CD4-positive, alpha-beta T cell treated with Interleukin-4 for 1 hour (primary cell): ENCODE data around the gene PCDHGA6.
"Not testable (repeated sequence)": the region's sequence is repeated elsewhere in the genome, so short reads cannot be mapped to it uniquely, and the experiment has no call there.

Experiments
- DNase-seq, 2 donors: peaks; one replicate each; pipeline ENCODE4 v3.0.0-alpha.2; 2020 to 2022

Gene PCDHGA6

DNA sequence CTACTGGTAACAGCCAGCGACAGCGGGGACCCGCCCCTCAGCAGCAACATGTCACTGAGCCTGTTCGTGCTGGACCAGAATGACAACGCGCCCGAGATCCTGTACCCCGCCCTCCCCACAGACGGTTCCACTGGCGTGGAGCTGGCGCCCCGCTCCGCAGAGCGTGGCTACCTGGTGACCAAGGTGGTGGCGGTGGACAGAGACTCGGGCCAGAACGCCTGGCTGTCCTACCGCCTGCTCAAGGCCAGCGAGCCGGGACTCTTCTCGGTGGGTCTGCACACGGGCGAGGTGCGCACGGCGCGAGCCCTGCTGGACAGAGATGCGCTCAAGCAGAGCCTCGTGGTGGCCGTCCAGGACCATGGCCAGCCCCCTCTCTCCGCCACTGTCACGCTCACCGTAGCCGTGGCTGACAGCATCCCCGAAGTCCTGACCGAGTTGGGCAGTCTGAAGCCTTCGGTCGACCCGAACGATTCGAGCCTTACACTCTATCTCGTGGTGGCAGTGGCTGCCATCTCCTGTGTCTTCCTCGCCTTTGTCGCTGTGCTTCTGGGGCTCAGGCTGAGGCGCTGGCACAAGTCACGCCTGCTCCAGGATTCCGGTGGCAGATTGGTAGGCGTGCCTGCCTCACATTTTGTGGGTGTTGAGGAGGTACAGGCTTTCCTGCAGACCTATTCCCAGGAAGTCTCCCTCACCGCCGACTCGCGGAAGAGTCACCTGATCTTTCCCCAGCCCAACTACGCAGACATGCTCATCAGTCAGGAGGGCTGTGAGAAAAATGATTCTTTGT is 20.9 kb downstream of the PCDHGA6 start:
- DNase-seq = not testable (repeated sequence)

DNA sequence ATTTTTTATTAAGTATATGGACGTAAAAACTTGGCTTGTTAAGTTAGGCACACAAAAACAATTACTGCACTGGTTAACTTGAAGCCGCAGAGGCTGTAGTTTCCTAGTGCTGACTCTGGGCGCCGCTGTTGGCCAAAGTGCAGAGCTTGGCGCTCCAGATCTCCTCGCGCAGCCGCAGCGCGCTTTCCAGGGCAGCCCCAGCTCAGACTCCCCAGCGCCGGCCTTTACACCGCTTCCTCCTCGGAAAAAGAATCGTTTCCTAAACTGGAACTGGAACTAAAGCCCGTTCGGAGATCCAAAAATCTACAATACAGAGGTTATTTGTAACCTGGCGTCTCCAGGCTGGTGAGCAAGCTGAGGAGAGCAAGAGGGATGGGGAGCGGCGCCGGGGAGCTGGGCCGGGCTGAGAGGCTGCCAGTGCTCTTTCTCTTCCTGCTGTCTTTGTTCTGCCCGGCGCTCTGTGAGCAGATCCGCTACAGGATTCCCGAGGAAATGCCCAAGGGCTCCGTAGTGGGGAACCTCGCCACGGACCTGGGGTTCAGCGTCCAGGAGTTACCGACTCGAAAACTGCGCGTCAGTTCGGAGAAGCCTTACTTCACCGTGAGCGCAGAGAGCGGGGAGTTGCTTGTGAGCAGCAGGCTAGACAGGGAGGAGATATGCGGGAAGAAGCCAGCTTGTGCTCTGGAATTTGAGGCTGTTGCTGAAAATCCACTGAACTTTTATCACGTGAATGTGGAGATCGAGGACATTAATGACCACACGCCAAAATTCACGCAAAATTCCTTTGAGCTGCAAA is 24.3 kb downstream of the PCDHGA6 start, which contains the start of gene PCDHGB5:
Gene PCDHGB5, plus strand, starts transcription at position 192 of the 796 bp plus-strand sequence. Its CDS starts 181 bp downstream, at position 373.
- DNase-seq = peak; percentile 39 to 41

DNA sequence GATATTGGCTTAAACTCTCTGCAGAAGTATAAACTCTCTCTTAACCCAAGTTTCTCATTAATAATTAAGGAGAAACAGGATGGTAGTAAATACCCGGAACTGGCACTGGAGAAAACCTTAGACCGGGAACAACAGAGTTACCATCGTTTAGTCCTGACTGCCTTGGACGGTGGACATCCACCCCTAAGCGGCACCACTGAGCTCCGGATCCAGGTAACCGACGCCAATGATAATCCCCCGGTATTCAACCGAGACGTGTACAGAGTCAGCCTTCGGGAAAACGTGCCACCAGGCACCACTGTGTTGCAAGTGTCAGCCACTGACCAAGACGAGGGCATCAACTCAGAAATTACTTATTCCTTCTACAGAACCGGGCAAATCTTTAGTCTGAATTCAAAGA is 24.9 kb downstream of the PCDHGA6 start:
- DNase-seq = no peak

DNA sequence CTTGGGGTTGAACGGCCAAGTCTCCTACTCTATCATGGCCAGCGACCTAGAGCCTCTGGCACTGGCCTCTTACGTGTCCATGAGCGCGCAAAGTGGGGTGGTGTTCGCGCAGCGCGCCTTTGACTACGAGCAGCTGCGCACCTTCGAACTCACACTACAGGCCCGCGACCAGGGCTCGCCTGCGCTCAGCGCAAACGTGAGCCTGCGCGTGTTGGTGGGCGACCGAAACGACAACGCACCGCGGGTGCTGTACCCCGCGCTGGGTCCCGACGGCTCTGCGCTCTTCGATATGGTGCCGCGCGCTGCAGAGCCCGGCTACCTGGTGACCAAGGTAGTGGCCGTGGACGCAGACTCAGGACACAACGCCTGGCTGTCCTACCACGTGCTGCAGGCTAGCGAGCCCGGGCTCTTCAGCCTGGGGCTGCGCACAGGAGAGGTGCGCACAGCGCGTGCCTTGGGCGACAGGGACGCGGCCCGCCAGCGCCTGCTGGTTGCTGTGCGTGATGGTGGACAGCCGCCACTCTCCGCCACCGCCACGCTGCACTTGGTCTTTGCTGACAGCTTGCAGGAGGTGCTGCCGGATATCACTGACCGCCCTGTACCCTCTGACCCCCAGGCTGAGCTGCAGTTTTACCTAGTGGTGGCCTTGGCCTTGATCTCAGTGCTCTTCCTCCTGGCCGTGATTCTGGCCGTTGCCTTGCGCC is 26.0 kb downstream of the PCDHGA6 start:
- DNase-seq = no peak

DNA sequence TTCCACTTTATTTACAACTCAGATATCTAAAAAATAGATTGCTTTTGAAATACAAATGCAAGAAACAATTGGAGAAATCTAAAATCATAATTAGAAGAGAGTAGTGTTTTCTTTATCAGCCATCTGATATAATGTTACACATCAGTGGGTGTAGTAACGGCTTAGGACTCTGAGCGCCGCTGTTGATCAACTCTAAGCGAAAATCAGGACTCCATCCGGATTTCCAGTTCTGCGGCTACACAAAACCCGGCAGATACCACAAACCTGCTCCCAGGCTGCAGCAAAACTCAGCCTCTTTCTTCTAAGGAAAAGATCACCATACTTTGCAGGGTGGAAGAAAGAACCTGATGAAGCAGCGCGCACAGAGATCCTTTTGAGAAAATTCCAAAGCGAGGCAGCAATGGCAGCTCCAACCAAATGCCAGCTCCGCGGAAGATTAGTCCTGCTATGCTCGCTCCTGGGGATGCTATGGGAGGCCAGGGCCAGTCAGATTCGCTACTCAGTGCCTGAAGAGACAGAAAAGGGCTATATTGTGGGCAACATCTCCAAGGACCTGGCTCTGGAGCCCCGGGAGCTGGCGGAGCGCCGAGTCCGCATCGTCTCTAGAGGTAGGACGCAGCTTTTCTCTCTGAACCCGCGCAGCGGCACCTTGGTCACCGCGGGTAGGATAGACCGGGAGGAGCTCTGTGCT is 29.0 kb downstream of the PCDHGA6 start, which contains the start of gene PCDHGA9:
Gene PCDHGA9, plus strand, starts transcription at position 226 of the 691 bp plus-strand sequence. Its CDS starts 175 bp downstream, at position 401.
- peak in 1 of 2 donors; percentile 19 for DNase-seq

DNA sequence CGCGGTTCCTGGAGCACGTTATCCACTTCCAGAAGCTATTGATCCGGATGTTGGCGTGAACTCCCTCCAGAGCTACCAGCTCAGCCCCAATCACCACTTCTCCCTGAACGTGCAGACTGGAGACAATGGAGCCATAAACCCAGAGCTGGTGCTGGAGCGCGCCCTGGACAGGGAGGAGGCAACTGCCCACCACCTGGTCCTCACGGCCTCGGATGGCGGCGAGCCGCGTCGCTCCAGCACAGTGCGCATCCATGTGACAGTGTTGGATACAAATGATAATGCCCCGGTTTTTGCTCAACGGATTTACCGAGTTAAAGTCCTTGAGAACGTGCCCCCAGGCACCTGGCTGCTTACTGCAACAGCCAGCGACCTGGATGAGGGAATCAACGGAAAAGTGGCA is 29.7 kb downstream of the PCDHGA6 start:
- no peak for DNase-seq

DNA sequence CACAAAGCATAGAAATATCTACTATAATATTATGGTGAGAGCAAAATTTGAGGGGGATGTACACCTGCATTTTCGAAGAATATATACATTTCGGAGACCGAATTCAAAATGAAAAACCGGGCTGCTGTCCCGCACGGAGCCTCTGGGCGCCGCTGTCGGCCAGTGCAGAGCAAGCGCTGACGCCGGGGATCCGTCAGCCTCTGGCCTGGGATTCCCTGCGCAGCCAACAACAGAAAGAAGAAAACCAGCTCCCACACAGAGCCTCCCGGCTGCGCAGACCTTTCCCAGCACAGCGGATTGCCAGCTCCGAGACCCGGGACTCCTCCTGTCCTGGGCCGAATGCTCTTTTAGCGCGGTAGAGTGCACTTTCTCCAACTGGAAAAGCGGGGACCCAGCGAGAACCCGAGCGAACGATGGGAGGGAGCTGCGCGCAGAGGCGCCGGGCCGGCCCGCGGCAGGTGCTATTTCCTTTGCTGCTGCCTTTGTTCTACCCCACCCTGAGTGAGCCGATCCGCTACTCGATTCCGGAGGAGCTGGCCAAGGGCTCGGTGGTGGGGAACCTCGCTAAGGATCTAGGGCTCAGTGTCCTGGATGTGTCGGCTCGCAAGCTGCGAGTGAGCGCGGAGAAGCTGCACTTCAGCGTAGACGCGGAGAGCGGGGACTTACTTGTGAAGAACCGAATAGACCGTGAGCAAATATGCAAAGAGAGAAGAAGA is 34.3 kb downstream of the PCDHGA6 start, which contains the start of gene PCDHGB6:
Gene PCDHGB6, plus strand, starts transcription at position 232 of the 716 bp plus-strand sequence. Its CDS starts 182 bp downstream, at position 414.
- DNase-seq = peak; percentile 27 to 44

DNA sequence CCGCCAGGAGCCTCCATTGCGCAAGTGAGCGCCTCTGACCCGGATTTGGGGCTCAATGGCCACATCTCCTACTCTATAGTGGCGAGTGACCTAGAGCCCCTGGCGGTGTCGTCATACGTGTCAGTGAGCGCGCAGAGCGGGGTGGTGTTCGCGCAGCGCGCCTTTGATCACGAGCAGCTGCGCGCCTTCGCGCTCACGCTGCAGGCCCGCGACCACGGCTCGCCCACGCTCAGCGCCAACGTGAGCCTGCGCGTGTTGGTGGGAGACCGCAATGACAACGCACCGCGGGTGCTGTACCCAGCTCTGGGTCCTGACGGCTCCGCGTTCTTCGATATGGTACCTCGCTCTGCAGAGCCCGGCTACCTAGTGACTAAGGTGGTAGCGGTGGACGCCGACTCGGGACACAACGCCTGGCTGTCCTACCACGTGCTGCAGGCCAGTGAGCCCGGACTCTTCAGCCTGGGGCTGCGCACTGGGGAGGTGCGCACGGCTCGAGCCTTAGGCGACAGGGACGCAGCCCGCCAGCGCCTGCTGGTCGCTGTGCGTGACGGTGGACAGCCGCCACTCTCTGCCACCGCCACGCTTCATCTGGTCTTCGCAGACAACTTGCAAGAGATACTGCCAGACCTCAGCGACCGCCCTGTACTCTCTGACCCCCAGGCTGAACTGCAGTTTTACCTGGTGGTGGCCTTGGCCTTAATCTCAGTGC is 36.1 kb downstream of the PCDHGA6 start:
- DNase-seq = no peak

DNA sequence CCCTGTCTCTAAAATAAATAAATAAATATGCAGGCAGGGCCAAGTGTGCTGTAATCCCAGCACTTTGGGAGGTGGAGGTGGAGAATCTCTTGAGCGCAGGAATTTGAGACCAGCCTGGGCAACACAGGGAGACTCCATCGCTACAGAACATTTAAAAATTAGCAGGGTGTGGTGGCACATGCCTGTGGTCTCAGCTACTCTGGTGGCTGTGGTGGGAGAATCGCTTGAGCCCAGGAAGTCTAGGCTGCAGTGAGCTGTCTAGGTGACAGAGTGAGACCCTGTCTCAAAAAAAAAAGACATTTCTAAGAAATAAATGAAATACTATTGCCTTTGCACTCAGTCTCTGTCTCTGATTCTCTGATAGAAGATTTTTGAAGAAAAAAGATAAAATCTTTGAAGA is 37.9 kb downstream of the PCDHGA6 start:
- DNase-seq = no peak

DNA sequence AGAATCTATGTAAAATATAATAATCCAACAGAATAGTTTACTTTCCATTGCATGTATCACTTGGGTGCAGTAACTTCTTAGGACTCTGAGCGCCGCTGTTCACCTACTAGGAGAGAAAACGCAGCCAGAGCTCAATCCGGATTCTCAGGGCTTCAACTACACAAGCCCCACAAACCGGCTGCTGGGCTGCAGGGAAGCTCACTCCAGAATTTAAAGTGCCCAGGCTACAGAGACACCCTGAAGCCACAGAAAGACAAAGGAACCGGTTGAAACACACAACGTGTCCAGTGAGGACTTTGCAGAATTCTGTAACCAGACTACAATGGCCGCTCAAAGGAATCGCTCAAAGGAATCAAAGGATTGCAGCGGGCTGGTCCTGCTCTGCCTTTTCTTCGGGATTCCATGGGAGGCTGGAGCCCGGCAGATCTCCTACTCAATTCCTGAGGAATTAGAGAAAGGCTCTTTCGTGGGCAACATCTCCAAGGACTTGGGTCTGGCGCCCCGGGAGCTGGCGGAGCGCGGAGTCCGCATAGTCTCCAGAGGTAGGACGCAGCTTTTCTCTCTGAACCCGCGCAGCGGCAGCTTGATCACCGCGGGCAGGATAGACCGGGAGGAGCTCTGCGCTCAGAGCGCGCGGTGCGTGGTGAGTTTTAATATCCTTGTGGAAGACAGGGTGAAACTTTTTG is 39.3 kb downstream of the PCDHGA6 start, which contains the start of gene PCDHGA10:
Gene PCDHGA10, plus strand, starts transcription at position 134 of the 686 bp plus-strand sequence. Its CDS starts 189 bp downstream, at position 323.
- peak; percentile 60 to 65 for DNase-seq

DNA sequence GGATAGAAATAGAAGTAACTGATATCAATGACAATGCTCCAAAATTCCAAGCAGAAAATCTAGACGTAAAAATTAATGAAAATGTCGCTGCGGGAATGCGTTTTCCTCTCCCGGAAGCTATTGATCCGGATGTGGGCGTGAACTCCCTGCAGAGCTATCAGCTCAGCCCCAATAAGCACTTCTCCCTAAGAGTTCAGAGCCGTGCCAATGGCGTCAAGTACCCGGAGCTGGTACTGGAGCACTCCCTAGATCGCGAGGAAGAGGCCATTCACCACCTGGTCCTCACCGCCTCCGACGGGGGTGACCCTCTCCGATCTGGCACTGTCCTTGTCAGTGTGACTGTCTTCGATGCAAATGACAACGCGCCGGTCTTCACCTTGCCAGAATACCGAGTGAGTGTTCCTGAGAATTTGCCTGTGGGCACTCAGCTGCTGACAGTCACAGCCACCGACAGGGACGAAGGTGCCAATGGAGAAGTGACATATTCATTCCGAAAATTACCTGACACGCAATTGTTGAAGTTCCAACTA is 39.9 kb downstream of the PCDHGA6 start:
- no peak for DNase-seq

DNA sequence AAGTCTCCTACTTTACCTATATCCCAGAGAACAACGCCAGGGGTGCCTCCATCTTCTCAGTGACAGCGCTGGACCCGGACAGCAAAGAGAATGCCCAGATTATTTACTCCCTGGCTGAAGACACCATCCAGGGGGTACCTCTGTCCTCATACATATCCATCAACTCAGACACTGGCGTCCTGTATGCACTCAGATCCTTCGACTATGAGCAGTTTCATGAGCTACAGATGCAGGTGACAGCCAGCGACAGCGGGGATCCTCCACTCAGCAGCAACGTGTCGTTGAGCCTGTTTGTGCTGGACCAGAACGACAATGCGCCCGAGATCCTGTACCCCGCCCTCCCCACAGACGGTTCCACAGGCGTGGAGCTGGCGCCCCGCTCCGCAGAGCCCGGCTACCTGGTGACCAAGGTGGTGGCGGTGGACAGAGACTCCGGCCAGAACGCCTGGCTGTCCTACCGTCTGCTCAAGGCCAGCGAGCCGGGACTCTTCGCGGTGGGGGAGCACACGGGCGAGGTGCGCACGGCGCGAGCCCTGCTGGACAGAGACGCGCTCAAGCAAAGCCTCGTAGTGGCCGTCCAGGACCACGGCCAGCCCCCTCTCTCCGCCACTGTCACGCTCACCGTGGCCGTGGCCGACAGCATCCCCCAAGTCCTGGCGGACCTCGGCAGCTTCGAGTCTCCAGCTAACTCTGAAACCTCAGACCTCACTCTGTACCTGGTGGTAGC is 41.0 kb downstream of the PCDHGA6 start:
- not testable (repeated sequence) for DNase-seq

DNA sequence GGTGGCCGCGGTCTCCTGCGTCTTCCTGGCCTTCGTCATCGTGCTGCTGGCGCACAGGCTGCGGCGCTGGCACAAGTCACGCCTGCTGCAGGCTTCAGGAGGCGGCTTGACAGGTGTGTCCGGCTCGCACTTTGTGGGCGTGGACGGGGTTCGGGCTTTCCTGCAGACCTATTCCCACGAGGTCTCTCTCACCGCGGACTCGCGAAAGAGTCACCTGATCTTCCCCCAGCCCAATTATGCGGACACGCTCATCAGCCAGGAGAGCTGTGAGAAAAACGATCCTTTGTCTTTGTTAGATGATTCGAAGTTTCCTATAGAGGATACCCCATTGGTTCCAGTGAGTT is 41.6 kb downstream of the PCDHGA6 start:
- DNase-seq = not testable (repeated sequence)

DNA sequence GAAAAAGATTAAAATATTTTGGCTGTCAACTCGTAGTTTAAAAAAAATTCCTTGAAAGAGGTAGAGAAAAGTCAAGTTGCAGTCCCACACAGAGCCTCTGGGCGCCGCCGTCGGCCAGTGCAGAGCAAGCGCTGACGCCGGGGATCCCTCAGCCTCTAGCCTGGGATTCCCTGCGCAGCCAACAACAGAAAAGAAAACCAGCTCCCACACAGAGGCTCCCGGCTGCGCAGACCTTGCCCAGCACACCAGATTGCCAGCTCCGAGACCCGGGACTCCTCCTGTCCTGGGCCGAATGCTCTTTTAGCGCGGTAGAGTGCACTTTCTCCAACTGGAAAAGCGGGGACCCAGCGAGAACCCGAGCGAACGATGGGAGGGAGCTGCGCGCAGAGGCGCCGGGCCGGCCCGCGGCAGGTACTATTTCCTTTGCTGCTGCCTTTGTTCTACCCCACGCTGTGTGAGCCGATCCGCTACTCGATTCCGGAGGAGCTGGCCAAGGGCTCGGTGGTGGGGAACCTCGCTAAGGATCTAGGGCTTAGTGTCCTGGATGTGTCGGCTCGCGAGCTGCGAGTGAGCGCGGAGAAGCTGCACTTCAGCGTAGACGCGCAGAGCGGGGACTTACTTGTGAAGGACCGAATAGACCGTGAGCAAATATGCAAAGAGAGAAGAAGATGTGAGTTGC is 43.9 kb downstream of the PCDHGA6 start, which contains the start of gene PCDHGB7:
Gene PCDHGB7, plus strand, starts transcription at position 184 of the 679 bp plus-strand sequence. Its CDS starts 183 bp downstream, at position 367.
- DNase-seq = peak; percentile 46 to 55

DNA sequence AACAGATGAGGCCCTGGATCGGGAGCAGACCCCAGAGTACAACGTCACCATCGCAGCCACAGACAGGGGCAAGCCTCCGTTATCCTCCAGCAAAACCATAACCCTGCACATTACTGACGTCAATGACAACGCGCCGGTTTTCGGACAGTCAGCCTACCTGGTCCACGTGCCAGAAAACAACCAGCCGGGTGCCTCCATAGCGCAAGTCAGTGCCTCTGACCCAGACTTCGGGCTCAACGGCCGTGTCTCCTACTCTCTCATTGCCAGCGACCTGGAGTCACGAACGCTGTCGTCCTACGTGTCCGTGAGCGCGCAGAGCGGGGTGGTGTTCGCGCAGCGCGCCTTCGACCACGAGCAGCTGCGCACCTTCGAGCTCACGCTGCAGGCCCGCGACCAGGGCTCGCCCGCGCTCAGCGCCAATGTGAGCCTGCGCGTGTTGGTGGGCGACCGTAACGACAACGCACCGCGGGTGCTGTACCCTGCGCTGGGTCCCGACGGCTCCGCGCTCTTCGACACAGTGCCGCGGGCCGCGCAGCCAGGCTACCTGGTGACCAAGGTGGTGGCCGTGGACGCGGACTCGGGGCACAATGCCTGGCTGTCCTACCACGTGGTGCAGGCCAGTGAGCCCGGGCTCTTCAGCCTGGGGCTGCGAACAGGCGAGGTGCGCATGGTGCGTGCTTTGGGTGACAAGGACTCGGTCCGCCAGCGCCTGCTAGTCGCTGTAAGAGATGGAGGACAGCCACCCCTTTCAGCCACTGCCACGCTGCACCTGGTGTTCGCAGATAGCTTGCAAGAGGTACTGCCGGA is 45.6 kb downstream of the PCDHGA6 start:
- DNase-seq = no peak

DNA sequence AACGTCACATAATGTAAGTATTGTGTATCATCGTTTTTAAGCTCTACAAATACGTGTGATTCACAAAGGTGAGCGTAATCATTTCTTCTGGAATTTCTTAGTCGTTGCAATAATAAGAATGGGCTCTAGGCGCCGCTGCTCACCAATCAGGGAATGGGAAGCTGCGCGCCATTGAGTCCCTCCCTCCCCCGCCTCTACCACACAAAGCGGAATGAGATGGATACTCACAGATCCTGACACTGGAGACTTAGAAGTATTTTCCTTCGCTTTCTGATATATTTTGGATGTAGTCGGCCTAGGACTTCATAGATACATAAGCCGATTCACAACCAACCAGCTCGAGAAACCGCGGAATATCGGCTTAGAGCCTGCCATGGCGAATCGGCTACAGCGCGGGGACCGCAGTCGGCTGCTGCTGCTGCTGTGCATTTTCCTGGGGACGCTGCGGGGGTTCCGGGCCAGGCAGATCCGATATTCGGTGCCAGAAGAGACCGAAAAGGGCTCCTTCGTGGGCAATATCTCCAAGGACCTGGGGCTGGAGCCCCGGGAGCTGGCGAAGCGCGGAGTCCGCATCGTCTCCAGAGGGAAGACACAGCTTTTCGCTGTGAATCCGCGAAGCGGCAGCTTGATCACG is 47.3 kb downstream of the PCDHGA6 start, which contains the start of gene PCDHGA11:
Gene PCDHGA11, plus strand, starts transcription at position 197 of the 634 bp plus-strand sequence. Its CDS starts 177 bp downstream, at position 374.
- peak; percentile 34 to 55 for DNase-seq

DNA sequence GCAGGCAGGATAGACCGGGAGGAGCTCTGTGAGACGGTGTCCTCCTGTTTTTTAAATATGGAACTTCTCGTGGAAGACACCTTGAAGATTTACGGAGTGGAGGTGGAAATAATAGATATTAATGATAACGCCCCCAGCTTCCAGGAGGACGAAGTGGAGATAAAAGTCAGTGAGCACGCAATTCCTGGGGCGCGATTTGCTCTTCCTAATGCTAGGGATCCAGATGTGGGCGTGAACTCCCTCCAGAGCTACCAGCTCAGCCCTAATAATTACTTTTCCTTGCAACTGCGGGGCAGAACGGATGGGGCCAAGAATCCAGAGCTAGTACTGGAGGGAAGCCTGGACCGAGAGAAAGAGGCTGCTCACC is 47.8 kb downstream of the PCDHGA6 start:
- DNase-seq = no peak
